Ramos (cell line): ENCODE data around the gene DLGAP1.
"Not testable (repeated sequence)": the region's sequence is repeated elsewhere in the genome, so short reads cannot be mapped to it uniquely, and the experiment has no call there.

Source experiments
- in situ Hi-C: fragments of 300-500 bp; cut with MboI; formaldehyde crosslinking; loops from one replicate; pipeline ENCODE4 v1.14.3; 2022; ENCODE audit warnings: low sequenced_read_pairs; ENCODE audit not compliant: unreplicated experiment

Gene DLGAP1

DNA sequence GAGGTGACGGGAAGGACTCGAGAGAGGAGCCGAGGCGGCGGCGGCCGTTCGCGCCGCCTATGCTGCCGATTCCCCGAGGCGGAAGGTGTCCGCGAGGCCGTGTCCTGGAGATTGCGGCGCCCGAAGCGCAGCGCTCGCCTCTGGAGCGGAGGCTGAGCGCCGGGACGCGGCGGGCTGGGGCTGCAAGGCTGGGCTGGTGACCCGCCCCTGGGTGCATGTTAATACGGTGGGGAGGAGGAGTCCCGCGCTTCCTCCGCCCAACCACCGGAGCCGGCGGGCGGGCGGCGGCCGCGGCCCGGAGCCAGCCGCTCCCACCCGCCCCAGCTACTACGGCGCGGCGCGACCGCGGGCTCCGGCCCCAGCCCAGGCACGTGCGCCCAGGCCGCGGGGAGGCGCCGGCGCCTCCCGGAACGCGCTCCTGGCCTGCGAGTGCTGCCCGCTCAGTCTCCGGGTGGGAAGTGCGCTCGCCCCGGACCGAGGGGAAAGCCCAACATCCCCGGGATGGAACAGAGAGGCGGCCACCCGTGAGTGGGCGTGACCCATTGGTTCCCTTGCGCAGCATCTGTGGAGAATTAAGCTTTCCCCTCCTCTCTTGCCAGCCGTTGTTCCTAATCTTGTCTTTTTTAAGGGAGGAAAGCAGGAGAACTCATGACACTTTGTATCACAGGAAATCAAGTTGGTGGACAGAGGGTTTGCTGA, at the start of gene DLGAP1:
Gene DLGAP1, minus strand, starts transcription at position 195 of the 699 bp plus-strand sequence.
- in situ Hi-C loops, result no loop called here

DNA sequence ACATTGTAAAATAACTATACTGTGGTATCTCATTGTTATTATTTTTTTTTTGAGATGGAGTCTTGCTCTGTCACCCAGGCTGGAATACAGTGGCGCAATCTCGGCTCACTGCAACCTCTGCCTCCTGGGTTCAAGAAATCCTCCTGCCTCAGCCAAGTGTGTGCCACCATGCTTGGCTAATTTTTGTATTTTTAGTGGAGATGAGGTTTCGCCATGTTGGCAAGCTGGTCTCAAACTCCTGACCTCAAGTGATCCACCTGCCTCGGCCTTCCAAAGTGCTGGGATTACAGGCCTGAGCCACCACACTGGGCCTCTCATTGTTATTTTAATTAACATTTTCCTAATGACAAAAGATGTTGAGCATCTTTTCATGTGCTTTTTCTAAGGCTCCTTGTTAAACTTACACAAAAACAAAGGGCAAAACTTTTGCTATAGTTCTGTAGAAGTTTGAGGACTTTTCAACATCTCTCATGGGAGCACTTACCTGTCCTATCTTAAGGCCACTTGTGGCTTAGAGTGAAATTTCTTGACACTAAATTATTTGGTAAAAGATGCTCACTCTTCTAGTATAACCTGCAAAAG, 39.7 kb upstream of the DLGAP1 start:
- in situ Hi-C loops, result not testable (repeated sequence)

DNA sequence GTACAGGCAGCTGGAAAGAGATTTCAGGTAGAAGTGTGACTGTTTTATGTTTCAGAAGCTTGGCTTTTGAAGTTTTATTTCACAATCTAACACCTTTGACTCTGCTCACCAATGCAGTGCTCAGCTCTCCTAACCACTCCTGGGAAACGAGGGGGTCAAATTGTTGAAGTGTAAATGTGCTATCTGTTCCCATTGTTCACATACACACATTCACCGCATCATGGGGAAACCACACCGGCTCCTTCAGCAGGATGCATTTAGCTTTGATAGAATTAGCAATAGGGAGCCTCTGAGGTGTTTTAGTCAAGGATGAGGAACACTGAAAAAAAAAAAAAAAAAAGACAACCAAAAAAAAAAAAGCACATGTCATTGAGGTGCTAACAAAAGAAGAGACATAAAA, 13.4 kb upstream of the DLGAP1 start:
- in situ Hi-C loops, result no loop called here

DNA sequence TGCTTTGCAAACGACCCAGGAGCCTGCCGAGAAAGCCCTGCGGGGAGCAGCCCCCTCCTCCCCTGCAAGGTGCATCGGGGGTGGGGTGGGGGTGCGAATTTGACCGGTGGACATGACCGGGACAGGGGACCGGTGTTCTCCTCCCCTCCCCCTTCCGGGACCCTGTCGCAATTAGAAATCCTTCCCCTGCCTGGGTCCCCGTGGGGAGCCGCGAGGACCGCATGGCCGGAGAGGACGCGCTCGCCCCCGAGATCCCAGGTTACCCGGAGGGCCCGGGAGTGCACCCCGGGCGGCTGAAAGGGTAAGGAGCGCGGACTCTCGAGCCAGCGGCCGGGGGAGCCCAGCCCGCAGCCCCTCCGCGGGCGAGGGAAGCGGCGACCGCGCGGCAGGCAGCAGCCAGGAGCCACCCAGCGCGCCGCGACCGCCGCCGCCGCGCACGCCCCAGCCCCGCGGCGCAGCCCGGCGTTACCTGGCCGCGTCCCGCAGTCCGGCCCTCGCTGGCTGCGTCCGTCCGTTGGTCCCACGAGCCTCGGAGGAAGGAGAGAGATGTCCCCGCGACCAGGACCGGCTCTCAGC, 482 bp downstream of the DLGAP1 start:
- in situ Hi-C loops, result no loop called here

DNA sequence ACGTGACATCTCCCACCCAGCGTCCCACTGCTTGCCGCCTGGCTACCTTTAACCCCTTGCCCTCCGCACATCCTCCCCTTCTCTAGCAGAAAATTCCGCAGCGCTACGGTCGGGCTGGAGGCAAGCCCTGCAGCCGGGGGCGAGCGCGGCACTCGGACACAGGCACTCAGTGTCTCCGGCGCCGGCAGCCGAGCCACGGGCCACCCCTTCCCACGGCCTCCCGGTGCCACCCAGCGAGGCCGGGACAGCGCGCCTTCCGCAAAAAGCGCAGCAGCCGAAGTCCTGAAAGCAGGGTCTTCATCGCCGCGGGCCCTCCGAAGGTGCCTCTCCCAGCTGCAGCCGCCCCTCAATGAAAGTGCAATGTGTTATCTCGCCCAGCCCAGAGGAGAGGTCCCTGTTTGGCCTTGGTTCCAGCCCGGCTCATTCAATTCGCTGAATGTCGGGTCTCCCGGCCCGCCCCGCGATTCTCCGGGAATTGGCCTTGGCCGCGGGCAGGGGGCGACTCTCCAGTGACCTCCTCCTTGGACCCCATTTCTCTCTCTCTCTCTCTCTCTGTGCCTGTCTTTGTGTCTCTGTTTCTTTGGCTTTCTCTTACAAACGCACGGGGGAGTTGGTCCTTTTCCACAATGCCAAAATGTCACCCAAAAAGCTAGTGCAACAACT, 1.1 kb downstream of the DLGAP1 start:
- in situ Hi-C loops, result no loop called here

DNA sequence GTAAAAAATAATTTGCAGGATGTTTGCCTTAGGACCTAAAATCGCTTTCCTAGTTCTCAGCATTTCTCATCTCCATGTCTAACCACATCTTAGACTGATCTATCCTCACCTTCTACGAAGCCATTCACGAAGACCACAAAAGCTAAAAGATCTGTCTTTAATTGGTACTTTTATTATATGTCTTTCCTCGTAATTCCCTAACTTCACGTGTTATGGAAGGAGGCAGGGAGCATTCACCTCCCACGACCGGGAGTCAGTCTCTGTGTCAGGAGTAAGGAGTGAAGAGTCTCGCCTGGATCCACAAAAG, 1.6 kb downstream of the DLGAP1 start:
- in situ Hi-C loops, result no loop called here

DNA sequence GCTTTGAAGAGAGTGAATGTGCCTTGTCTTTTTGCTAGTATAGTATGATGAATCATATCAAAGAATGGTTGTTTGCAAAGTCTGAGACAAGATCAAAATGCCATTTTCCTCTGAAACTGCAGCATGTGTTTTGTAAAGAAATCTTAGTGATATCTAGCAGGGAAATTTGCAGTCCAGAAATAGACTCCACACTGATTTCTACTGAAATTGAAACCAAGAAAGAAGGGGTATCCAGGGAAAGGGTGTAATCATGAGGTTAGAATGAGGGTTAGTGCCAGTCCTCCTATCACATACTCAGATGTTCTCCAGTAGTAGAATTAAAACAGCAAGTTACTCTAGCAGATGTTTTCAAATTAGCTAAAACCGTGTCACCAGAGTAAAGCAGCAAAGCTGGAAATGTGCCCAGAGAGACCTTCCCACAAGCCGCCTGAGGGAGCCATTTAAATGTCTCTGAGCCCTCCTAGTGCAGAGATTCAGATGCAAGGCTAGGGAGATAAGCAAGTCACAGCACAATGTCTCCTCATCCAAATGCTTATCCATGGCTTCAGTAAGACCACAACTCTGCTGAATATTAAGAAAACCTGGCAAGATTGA, 4.9 kb downstream of the DLGAP1 start:
- in situ Hi-C loops, result no loop called here

DNA sequence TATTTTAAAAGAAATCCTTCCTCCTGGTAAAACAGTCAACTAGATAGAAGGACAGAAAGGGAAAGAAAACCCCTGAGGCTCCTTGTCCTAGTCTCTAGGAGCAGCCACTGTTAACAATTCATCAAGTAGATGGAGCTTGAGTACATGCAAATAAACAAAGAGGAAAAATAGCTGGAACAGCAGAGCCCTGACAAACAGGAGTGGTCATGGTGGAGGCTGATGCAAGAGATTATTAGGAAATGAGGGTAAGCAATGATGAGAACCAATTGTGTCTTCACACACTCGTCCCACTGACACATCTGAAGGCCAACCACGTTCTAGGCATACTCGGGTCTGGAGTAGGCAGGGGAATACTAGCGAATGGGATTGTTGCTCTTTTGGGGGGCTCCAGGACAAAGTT, 9.2 kb downstream of the DLGAP1 start:
- in situ Hi-C loops, result no loop called here

DNA sequence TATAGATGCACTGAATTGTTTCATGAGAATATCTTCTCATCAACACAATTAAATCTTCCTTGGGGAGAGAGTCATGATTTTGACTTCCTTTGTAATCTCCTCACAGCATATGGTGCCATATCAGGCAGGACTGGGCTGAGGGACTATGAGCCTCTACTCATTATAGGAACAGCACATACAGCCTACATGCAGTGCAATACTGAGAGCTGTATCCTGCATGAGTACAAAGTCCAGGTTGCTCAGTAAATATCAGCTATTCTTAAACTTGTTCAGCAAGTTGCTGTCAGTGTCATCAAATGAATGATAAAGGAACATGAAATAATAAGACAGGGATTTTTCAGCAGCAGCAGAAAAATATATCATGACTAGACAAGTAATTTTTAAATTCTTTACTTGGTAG, 10.8 kb downstream of the DLGAP1 start:
- in situ Hi-C loops, result no loop called here

DNA sequence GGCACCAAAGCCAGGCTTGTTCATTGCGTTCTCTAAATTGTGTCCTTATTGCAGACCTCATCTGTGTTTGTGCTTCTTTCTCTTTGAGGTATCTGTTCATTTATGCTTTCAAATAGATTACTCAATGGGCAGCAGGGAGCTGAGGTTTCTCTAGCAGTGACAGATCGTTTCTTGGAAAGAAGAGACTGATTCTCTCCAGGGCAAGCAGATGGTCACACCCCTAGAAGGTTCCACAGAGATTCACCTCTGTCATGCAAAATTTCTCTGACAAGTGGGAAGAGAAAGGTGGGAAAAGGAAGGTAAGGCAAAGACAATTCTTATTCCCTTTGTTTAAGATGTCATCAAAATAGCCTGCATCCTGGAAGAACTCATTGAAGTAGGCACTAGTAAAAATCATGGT, 14.0 kb downstream of the DLGAP1 start:
- in situ Hi-C loops, result no loop called here

DNA sequence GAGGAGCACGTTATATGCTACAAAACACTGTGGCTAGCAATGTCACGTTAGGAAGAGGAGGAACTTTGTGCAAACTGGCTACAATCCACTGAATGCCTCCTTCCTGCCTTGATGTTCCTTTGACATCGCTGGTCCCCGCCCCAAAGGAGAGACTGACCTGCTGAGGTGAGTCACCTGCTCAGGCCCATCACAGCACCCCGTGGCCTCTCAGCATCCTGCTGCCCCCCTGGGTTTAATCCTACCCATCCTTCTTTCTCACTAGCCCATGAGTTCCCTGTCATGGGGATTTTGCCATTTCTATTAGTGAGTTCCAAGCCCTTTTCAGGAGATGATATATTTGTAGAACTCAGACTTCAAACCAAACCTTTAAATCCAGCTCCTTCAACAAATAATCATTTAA, 16.2 kb downstream of the DLGAP1 start:
- in situ Hi-C loops, result no loop called here

DNA sequence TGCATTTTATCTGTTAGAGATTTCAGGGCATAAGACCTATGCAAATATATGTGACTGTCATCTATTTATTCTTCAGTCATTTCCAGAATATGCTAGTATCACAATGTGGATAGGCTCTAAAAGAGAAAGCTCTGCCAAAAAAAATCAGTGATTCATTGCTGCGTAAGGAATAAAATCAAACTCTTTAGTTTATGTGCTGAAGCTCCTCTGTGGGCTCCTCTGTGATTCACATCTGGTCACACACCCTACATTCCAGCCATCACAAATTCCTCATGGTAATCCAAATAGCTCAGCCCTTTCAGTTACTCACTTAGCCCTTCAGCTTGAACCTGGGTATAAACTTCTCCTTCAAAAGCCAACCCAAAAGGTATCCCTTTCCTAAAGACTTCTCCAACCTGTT, 21.4 kb downstream of the DLGAP1 start:
- in situ Hi-C loops, result no loop called here

DNA sequence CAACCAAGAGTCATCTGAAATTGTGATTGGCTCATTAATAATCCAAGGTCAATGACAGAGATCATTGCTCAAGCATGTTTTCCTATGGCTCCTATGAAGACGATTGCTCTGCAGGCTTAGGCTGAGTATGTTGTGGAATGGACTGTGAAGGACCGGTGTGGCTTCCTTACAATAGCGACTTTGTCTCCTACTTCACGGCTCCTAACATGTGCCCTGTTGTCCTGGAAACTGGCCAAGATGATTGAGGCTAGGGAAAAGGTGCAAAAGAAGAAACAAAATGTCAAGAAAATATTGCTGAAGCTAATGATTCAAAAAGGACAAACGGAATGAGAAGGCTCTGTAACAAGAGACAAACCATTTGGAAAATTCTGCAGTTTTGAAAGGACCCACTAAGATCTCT, 24.3 kb downstream of the DLGAP1 start:
- in situ Hi-C loops, result no loop called here

DNA sequence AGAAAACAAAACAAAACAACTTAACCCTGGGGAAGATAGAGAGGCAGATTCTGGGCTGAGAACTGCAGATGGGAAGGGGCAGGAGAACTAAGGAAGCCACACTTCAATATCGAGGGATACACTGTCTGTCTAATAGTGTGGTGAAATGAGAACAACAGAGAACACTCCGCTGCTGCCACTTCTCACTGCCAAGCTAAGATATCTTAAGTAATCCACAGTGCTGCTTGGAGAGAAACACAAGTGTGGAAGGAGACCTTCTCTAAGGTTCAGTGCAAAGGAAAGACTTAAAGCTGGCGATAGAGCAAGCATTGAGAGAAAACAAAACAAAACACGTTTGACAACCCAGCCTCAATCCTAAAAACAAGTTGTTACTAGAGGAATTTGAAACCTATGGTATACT, 37.4 kb downstream of the DLGAP1 start:
- in situ Hi-C loops, result no loop called here

DNA sequence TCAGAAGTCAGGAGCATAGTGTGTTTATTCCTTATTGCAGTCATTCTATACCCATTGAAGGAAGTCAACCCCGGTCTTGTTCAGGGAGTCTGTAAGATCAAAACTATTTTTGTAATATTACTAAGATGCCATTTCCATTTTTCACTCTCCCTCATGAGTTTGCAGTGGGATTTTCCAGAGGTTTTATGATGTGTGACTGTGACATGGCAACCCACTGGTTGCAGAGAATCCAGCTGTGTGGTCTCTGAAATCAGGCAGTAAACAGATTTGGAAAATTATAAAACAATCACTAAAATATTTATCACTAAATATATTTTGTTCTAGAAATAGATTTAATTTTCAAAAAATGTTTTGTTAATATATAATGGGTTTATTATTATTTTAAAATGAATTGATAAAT, 38.1 kb downstream of the DLGAP1 start:
- in situ Hi-C loops, result no loop called here

DNA sequence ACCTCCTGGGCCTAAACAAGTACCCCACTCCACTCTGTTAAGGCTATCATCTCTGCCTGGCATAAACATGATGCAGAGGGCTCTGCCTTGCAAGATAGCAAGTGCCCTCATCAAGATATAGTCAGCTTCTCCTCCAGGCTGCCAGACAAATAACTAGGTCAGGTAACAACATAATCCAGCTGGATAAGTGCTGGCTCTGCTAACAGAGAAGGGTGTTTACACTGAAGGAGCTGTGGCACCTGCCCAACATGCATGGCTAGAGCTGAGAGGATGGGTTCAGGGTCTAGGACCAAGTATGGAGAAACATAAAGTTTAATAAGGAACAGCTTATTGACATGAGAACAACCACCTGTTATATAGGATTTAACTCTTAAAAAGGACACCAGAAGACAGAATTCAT, 42.8 kb downstream of the DLGAP1 start:
- in situ Hi-C loops, result no loop called here

DNA sequence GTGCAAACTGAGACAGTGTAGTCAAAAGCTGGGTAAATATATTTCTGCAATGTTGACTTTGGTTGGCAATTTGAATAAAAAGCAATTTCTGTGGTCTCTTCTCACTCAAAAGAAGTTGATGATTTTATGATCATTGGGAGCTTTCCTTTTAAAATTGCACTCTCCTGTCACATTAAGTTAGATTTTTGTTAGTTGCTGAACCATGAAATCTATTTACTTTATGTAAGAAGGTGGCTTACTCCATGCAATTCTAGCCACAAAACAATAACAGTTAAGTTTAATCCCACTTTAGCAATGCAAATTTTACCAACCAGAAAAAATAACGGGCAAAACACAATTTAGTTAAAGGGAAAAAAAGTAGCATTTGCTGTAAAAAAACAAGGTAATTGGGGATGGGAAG, 48.3 kb downstream of the DLGAP1 start:
- in situ Hi-C loops, result no loop called here

DNA sequence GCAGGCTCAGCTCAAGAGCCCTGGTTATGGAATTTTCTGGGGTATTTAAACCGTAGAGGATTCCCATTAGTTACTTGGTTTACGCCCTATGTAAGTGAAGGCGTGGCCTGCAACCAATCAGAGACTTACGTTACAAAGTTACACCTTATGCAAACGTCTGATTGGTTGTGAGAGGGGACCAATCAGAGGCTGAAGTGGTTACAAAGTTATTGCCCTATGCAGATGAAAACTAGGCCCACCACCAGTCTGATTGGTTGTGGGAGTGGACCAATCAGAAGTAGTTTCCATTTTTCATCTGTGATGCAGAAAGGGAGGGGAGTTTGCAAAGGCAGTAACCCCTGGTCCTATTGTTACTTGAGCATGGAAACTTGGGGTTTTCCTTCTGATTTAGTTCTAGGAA, 49.1 kb downstream of the DLGAP1 start:
- in situ Hi-C loops, result no loop called here

DNA sequence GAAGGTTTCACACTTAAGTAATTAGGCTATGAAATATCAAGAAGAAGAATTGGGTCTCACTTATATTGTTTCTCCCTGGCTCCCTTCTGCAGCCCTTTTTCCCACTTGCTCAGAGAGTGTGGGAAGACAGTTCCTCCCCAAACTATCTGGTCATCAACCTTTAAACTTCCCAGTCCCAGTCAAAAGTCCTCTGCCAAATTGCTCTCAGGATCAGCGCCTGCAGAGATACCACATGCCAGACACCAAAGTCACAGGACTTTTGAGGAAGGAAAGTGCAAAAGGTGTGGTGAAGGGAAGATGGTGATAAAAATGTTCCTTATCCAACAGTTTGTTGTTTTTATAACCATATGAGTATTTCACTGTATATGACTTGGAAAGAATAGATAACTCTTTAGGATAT, 51.3 kb downstream of the DLGAP1 start:
- in situ Hi-C loops, result no loop called here

DNA sequence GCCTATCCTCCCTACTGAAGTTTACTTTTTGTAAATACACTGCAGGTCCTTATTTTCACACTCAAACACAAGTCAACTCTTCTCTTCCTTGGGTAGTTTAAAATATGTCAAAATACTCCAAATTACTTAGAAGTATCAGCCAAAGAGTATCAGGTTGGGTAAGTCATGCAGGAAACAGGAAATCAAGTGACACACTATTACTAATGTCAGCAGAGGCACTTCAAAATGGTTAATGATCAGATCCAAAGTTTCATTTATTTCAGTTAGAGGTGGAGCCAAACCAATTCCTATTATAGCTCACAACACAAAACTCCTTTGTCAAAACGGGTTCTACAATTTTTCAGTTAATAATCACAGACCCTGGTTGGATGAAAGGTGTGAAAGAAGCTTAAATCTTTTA, 54.2 kb downstream of the DLGAP1 start:
- in situ Hi-C loops, result no loop called here

DNA sequence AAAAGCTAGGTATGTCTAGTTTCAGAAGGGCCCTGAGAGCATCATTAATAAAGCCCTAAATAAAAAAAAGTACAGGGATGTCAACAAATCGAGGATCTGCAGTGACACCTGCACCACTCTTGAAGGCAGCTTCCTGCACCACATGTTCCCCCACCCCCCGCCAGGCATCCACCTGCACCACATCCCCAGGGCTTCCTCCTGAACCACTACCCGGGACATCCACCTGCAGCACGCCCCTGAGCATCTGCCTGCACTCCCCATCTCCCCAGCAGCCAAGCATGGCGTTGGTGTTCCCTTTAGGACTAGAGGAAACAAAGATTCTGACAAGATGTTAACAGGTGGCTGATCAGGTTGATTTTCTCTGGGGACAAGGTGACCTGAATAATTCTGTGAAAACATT, 55.2 kb downstream of the DLGAP1 start:
- in situ Hi-C loops, result no loop called here
